Activated naive CD4-positive, alpha-beta T cell treated with anti-CD3 and anti-CD28 coated beads, Interleukin-2, amount 50 U/mL, for 16 hours (primary cell): ENCODE measurements around the gene KCNN2.
A peak's percentile ranks its signal among the peaks of the same experiment; 100 is the strongest.

ENCODE experiments used
- DNase-seq: peaks from one replicate; pipeline ENCODE4 v3.0.0-alpha.2; 2020

The KCNN2 gene

GRCh38 chr5:114361724-114362196, at the start of gene KCNN2:
Gene KCNN2 (plus strand): TSS chr5:114362070. CDS start chr5:114362140, 70 bp downstream.
- no peak for DNase-seq

GRCh38 chr5:114312658-114313057, 49.2 kb upstream of the KCNN2 start:
- no peak for DNase-seq

- DNase-seq: no peak
Measured at GRCh38 chr5:114314061-114314460, 47.8 kb upstream of the KCNN2 start.

GRCh38 chr5:114316167-114316566, 45.7 kb upstream of the KCNN2 start:
- DNase-seq: no peak

GRCh38 chr5:114317751-114318150, 44.1 kb upstream of the KCNN2 start:
- no peak for DNase-seq

- DNase-seq: no peak
Measured at GRCh38 chr5:114319236-114319635, 42.6 kb upstream of the KCNN2 start.

- DNase-seq: no peak
Measured at GRCh38 chr5:114319821-114320220, 42.0 kb upstream of the KCNN2 start.

- DNase-seq: no peak
Measured at GRCh38 chr5:114324282-114324681, 37.6 kb upstream of the KCNN2 start.

GRCh38 chr5:114325541-114325940, 36.3 kb upstream of the KCNN2 start:
- no peak for DNase-seq

GRCh38 chr5:114327474-114327873, 34.4 kb upstream of the KCNN2 start:
- no peak for DNase-seq

GRCh38 chr5:114327987-114328386, 33.9 kb upstream of the KCNN2 start:
- DNase-seq: no peak

GRCh38 chr5:114330916-114331531, 30.8 kb upstream of the KCNN2 start:
- DNase-seq: no peak

- DNase-seq: no peak
Measured at GRCh38 chr5:114332493-114332892, 29.4 kb upstream of the KCNN2 start.

- DNase-seq: no peak
Measured at GRCh38 chr5:114332925-114333324, 28.9 kb upstream of the KCNN2 start.

GRCh38 chr5:114335391-114335790, 26.5 kb upstream of the KCNN2 start:
- DNase-seq: no peak

GRCh38 chr5:114339108-114339507, 22.8 kb upstream of the KCNN2 start:
- no peak for DNase-seq

GRCh38 chr5:114346181-114346580, 15.7 kb upstream of the KCNN2 start:
- DNase-seq: no peak

GRCh38 chr5:114355086-114355830, 6.6 kb upstream of the KCNN2 start:
- DNase-seq: no peak

GRCh38 chr5:114358329-114358728, 3.5 kb upstream of the KCNN2 start:
- no peak for DNase-seq

- no peak for DNase-seq
Measured at GRCh38 chr5:114360357-114360756, 1.5 kb upstream of the KCNN2 start.

- DNase-seq: peak; percentile 10
Measured at GRCh38 chr5:114360816-114361723, 800 bp upstream of the KCNN2 start.

GRCh38 chr5:114362197-114362976, 517 bp downstream of the KCNN2 start:
- DNase-seq: no peak
